ENCODE measurements around the gene VIM.

The VIM gene

GRCh38 chr10:17228091-17229015 lies at the start of gene VIM:
TSS of gene VIM (plus strand) at chr10:17228241. CDS start at chr10:17229423, 1,182 bp downstream.
- DNase-seq, result no peak

GRCh38 chr10:17179002-17179401 lies 49.0 kb upstream of the VIM start:
- DNase-seq, result no peak

GRCh38 chr10:17181110-17181509 lies 46.9 kb upstream of the VIM start:
- no peak for DNase-seq

- no peak for DNase-seq
Measured at GRCh38 chr10:17181751-17182150, 46.3 kb upstream of the VIM start.

GRCh38 chr10:17183110-17183509 lies 44.9 kb upstream of the VIM start:
- DNase-seq, result no peak

GRCh38 chr10:17185873-17186272 lies 42.2 kb upstream of the VIM start:
- no peak for DNase-seq

- no peak for DNase-seq
Measured at GRCh38 chr10:17188644-17189172, 39.3 kb upstream of the VIM start.

GRCh38 chr10:17190602-17191001 lies 37.4 kb upstream of the VIM start:
- no peak for DNase-seq

- DNase-seq, result no peak
Measured at GRCh38 chr10:17195083-17195482, 33.0 kb upstream of the VIM start.

GRCh38 chr10:17196045-17196444 lies 32.0 kb upstream of the VIM start:
- DNase-seq, result no peak

GRCh38 chr10:17196573-17196972 lies 31.5 kb upstream of the VIM start:
- no peak for DNase-seq

GRCh38 chr10:17199351-17199804 lies 28.7 kb upstream of the VIM start:
- no peak for DNase-seq

- no peak for DNase-seq
Measured at GRCh38 chr10:17200001-17200911, 27.8 kb upstream of the VIM start.

- peak; percentile 51 for DNase-seq
Measured at GRCh38 chr10:17200912-17201793, 26.9 kb upstream of the VIM start, which contains the start of gene TRDMT1. TSS of gene TRDMT1 (minus strand) at chr10:17201672. CDS start at chr10:17201634, 38 bp downstream.

GRCh38 chr10:17201794-17202116 lies 26.3 kb upstream of the VIM start:
- DNase-seq, result no peak

GRCh38 chr10:17202506-17202905 lies 25.5 kb upstream of the VIM start:
- DNase-seq, result no peak

GRCh38 chr10:17202999-17203398 lies 25.0 kb upstream of the VIM start:
- DNase-seq, result no peak

GRCh38 chr10:17203416-17203815 lies 24.6 kb upstream of the VIM start:
- DNase-seq, result no peak

GRCh38 chr10:17206210-17206709 lies 21.8 kb upstream of the VIM start:
- DNase-seq, result no peak

GRCh38 chr10:17208476-17208875 lies 19.6 kb upstream of the VIM start:
- no peak for DNase-seq

- DNase-seq, result no peak
Measured at GRCh38 chr10:17209302-17209701, 18.7 kb upstream of the VIM start.

GRCh38 chr10:17209881-17210280 lies 18.2 kb upstream of the VIM start:
- DNase-seq, result no peak

All from NCI-H774 (cell line).